ENCODE data around the gene PDSS1. TPM values are rescaled to one million over a fixed set of nuclear protein-coding genes. Genes with fewer than 3 reads are reported as not detected.

Gene PDSS1
- total and polyA plus RNA-seq, 9 of the 15 experiments (the other 6 are each of a cell fraction or from before 2014, with no cell fraction given) = 11.0 to 59.5 (median 45.3) TPM

DNA sequence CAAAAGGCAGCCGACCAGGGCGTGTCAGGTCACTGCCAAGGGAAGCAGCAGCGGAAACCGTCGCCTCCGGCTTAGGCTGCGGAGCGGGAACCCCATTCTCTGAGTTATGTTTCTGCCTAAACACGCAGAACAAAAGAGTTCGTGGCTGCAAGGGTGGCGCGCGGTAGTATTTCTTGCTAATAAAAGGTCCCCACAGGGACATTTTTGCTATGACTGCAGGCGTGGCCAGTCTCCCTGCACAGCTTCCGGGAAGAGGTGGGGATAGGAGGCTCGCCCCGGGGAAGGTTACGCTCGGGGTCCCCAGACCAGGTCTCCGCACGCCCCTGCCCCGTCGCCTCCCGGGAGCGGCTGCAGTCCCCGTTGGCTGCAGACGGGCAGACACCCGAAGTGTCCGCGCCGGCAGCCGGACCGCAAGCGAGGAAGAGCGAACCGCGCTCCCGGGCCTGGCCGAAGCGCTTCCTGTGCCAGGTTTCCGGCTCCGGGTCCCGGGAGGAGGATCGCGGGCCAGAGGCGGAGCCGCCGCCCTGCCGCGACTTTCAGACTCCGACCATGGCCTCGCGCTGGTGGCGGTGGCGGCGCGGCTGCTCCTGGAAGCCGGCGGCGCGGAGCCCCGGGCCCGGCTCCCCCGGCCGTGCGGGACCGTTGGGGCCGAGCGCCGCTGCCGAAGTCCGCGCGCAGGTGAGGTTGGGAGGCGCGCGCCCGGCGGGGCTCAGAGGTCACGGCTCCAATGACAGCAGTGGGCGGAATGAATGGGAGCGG lies at the start of gene PDSS1 (continued):
- TF ChIP-seq, protein P1, sequence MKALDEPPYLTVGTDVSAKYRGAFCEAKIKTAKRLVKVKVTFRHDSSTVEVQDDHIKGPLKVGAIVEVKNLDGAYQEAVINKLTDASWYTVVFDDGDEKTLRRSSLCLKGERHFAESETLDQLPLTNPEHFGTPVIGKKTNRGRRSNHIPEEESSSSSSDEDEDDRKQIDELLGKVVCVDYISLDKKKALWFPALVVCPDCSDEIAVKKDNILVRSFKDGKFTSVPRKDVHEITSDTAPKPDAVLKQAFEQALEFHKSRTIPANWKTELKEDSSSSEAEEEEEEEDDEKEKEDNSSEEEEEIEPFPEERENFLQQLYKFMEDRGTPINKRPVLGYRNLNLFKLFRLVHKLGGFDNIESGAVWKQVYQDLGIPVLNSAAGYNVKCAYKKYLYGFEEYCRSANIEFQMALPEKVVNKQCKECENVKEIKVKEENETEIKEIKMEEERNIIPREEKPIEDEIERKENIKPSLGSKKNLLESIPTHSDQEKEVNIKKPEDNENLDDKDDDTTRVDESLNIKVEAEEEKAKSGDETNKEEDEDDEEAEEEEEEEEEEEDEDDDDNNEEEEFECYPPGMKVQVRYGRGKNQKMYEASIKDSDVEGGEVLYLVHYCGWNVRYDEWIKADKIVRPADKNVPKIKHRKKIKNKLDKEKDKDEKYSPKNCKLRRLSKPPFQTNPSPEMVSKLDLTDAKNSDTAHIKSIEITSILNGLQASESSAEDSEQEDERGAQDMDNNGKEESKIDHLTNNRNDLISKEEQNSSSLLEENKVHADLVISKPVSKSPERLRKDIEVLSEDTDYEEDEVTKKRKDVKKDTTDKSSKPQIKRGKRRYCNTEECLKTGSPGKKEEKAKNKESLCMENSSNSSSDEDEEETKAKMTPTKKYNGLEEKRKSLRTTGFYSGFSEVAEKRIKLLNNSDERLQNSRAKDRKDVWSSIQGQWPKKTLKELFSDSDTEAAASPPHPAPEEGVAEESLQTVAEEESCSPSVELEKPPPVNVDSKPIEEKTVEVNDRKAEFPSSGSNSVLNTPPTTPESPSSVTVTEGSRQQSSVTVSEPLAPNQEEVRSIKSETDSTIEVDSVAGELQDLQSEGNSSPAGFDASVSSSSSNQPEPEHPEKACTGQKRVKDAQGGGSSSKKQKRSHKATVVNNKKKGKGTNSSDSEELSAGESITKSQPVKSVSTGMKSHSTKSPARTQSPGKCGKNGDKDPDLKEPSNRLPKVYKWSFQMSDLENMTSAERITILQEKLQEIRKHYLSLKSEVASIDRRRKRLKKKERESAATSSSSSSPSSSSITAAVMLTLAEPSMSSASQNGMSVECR (CRISPR knock-in tag; IDR thresholded peaks at IDR 0.05) = no peak; the same call in none of the 2 replicates
- TF ChIP-seq KDM1A (IDR thresholded peaks at IDR 0.05) = no peak
- peak; percentile 70 for TF ChIP-seq POLR2B (IDR thresholded peaks at IDR 0.05; ENCODE audit: low read depth, partially characterized antibody)
- TF ChIP-seq, protein P2, sequence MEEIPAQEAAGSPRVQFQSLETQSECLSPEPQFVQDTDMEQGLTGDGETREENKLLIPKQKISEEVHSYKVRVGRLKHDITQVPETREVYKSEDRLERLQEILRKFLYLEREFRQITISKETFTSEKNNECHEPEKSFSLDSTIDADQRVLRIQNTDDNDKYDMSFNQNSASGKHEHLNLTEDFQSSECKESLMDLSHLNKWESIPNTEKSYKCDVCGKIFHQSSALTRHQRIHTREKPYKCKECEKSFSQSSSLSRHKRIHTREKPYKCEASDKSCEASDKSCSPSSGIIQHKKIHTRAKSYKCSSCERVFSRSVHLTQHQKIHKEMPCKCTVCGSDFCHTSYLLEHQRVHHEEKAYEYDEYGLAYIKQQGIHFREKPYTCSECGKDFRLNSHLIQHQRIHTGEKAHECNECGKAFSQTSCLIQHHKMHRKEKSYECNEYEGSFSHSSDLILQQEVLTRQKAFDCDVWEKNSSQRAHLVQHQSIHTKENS (CRISPR knock-in tag; IDR thresholded peaks at IDR 0.05) = no peak
- no peak for TF ChIP-seq TAL1 (IDR thresholded peaks at IDR 0.05)
- no peak for TF ChIP-seq BRCA1 (IDR thresholded peaks at IDR 0.05)
- no peak for TF ChIP-seq BRCA1 (CRISPR knock-in tag; IDR thresholded peaks at IDR 0.05)
- TF ChIP-seq, protein P3, sequence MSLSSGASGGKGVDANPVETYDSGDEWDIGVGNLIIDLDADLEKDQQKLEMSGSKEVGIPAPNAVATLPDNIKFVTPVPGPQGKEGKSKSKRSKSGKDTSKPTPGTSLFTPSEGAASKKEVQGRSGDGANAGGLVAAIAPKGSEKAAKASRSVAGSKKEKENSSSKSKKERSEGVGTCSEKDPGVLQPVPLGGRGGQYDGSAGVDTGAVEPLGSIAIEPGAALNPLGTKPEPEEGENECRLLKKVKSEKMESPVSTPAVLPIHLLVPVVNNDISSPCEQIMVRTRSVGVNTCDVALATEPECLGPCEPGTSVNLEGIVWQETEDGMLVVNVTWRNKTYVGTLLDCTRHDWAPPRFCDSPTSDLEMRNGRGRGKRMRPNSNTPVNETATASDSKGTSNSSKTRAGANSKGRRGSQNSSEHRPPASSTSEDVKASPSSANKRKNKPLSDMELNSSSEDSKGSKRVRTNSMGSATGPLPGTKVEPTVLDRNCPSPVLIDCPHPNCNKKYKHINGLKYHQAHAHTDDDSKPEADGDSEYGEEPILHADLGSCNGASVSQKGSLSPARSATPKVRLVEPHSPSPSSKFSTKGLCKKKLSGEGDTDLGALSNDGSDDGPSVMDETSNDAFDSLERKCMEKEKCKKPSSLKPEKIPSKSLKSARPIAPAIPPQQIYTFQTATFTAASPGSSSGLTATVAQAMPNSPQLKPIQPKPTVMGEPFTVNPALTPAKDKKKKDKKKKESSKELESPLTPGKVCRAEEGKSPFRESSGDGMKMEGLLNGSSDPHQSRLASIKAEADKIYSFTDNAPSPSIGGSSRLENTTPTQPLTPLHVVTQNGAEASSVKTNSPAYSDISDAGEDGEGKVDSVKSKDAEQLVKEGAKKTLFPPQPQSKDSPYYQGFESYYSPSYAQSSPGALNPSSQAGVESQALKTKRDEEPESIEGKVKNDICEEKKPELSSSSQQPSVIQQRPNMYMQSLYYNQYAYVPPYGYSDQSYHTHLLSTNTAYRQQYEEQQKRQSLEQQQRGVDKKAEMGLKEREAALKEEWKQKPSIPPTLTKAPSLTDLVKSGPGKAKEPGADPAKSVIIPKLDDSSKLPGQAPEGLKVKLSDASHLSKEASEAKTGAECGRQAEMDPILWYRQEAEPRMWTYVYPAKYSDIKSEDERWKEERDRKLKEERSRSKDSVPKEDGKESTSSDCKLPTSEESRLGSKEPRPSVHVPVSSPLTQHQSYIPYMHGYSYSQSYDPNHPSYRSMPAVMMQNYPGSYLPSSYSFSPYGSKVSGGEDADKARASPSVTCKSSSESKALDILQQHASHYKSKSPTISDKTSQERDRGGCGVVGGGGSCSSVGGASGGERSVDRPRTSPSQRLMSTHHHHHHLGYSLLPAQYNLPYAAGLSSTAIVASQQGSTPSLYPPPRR (CRISPR knock-in tag; IDR thresholded peaks at IDR 0.05; ENCODE audit: borderline replicate concordance) = 0 out of 2 replicates have a peak, but pooled peaks have one; percentile 41
- no peak for TF ChIP-seq SMARCC2 (IDR thresholded peaks at IDR 0.05; ENCODE audit: low read depth)
- TF ChIP-seq MAFG (tag; conservative IDR thresholded peaks at IDR 0.05) = no peak
- no peak for TF ChIP-seq JUNB (CRISPR knock-in tag; conservative IDR thresholded peaks at IDR 0.05)
- no peak for TF ChIP-seq ZNF57 (CRISPR knock-in tag; IDR thresholded peaks at IDR 0.05)
- TF ChIP-seq KLF10 (CRISPR knock-in tag; IDR thresholded peaks at IDR 0.05) = no peak
- no peak for TF ChIP-seq ILK (tag; IDR thresholded peaks at IDR 0.05; ENCODE audit: borderline replicate concordance, low read depth)
- no peak for TF ChIP-seq RFX1 (IDR thresholded peaks at IDR 0.05)
- TF ChIP-seq, protein P4, sequence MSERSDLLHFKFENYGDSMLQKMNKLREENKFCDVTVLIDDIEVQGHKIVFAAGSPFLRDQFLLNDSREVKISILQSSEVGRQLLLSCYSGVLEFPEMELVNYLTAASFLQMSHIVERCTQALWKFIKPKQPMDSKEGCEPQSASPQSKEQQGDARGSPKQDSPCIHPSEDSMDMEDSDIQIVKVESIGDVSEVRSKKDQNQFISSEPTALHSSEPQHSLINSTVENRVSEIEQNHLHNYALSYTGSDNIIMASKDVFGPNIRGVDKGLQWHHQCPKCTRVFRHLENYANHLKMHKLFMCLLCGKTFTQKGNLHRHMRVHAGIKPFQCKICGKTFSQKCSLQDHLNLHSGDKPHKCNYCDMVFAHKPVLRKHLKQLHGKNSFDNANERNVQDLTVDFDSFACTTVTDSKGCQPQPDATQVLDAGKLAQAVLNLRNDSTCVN (CRISPR knock-in tag; IDR thresholded peaks at IDR 0.05) = 0 out of 2 replicates have a peak, but pooled peaks have one; percentile 58
- TF ChIP-seq SMAD1 (IDR thresholded peaks at IDR 0.05; ENCODE audit: low read depth, low read length, partially characterized antibody) = no peak

Data from K562 (cell line).